ENCODE measurements around the gene SLC2A3.
"Not testable (repeated sequence)": the region's sequence is repeated elsewhere in the genome, so short reads cannot be mapped to it uniquely, and the experiment has no call there.

Gene SLC2A3

GRCh38 chr12:7964669-7965068 is 28.7 kb upstream of the SLC2A3 start:
- Mint-ChIP-seq H3K27ac (peak overlapping the region; percentile 55), H3K4me1 (ENCODE audit: low read depth) (peaks cover 39% of the 10 kb centered on the region), H3K36me3 (ENCODE audit: low read depth) (peaks cover 44% of the 10 kb centered on the region)
- not testable (repeated sequence) for H3K9me3 Mint-ChIP-seq; H3K4me3 Mint-ChIP-seq; DNase-seq (ENCODE audit: low spot score); H3K27me3 Mint-ChIP-seq (ENCODE audit: low read depth)

DNA sequence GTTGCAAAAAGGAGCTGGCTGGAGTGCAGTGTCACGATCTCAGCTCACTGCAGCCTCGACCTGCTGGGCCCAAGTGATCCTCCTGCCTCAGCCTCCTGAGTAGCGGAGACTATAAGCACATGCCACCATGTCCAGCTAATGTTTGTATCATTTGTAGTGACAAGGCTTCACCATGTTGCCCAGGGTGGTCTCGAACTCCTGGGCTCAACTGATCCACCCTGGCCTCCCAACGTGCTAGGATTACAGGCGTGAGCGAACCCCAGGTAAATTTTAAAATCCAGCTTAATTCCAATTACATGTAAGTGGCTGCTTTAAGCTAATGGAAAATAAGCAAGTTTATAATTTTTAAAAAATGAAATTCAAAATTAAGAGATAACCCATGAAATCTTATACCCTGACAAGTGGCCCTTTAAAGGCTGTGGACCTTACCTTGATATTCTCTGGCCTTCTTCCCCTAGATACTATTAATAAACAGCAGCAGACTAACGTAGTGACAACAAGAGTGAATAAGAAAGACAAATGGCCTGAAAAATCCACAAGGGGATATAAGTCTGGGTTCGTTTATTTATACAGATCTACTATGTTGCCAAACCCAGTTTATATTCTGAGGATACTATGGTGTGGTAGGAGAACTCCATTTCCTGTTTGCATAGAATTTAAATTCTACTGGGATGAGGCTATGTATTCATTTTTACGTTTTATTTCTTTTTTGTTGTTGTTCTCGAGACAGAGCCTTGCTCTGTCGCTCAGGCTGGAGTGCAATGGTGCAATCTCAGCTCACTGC is 25.6 kb upstream of the SLC2A3 start:
- Mint-ChIP-seq H3K9me3 (no peaks in the 10 kb centered on the region), H3K4me3 (peak overlapping the region; percentile 92), H3K36me3 (ENCODE audit: low read depth) (peaks cover 31% of the 10 kb centered on the region), H3K27me3 (ENCODE audit: low read depth) (no peaks in the 10 kb centered on the region), H3K4me1 (ENCODE audit: low read depth) (peaks cover 50% of the 10 kb centered on the region), H3K27ac (peak overlapping the region; percentile 93)
- no peak for DNase-seq (ENCODE audit: low spot score)

GRCh38 chr12:7959701-7960121 is 23.7 kb upstream of the SLC2A3 start:
- H3K27ac Mint-ChIP-seq = peak overlapping the region; percentile 93
- H3K4me3 Mint-ChIP-seq = peak overlapping the region; percentile 92
- no peaks in the 10 kb centered on the region for H3K27me3 Mint-ChIP-seq (ENCODE audit: low read depth)
- H3K36me3 Mint-ChIP-seq (ENCODE audit: low read depth) = peaks cover 21% of the 10 kb centered on the region
- DNase-seq (ENCODE audit: low spot score) = peak; percentile 58
- peaks cover 45% of the 10 kb centered on the region for H3K4me1 Mint-ChIP-seq (ENCODE audit: low read depth)
- H3K9me3 Mint-ChIP-seq = no peaks in the 10 kb centered on the region

DNA sequence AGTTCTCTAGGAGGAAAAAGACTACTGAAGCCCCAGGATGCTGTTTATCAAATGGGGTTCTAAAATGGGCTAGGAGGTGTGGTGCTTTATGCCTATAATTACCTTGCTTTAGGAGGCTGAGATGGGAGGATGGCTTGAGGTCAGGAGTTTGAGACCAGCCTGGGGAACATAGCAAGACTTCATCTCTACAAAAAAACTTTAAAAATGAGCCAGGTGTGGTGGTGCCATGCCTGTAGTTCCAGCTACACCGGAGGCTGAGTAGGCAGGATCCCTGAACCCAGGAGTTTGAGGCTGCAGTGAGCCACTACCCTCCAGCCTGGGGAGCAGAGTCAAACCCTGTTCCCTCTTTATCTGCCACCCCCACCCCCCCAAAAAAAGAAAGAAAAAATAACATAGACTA is 23.3 kb upstream of the SLC2A3 start:
- no peak for DNase-seq (ENCODE audit: low spot score)
- Mint-ChIP-seq H3K4me3 (peak overlapping the region; percentile 92), H3K4me1 (ENCODE audit: low read depth) (peaks cover 41% of the 10 kb centered on the region), H3K9me3 (no peaks in the 10 kb centered on the region), H3K27ac (peak overlapping the region; percentile 93), H3K27me3 (ENCODE audit: low read depth) (no peaks in the 10 kb centered on the region), H3K36me3 (ENCODE audit: low read depth) (peaks cover 17% of the 10 kb centered on the region)

DNA sequence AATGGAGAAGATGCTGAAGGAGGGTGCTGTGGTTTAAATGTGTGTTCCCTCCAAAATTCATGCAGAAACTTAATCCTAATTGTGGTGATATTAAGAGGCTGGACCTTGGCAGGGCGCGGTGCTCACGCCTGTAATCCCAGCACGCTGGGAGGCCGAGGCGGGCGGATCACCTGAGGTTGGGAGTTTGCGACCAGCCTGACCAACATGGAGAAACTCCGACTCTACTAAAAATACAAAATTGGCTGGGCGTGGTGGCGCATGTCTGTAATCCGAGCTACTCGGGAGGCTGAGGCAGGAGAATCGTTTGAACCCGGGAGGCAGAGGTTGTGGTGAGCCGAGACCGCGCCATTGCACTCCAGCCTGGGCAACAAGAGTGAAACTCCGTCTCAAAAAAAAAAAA is 18.9 kb upstream of the SLC2A3 start:
- DNase-seq (ENCODE audit: low spot score); H3K27me3 Mint-ChIP-seq (ENCODE audit: low read depth); H3K9me3 Mint-ChIP-seq; H3K27ac Mint-ChIP-seq; H3K4me3 Mint-ChIP-seq; H3K36me3 Mint-ChIP-seq (ENCODE audit: low read depth): not testable (repeated sequence)
- H3K4me1 Mint-ChIP-seq (ENCODE audit: low read depth) = peaks cover 22% of the 10 kb centered on the region

DNA sequence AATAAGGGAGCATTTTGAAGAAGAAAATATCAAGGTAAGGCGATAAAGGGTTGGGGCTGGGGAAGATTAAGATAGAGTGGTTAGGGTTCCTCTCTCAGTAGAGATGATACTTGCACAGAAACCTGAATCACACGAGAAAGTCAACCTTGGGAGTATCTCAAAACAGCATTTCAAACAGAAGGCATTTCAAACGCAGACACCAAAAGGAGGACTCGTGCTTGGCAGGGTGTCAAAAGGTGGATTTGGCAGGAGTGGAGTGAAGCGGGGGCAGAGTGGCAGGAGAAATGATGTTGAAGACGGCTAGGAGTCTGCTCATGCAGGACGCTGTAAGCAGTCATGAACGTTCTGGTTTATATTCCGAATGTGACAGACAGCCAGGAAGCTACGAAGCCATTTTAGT is 18.4 kb upstream of the SLC2A3 start:
- not testable (repeated sequence) for H3K36me3 Mint-ChIP-seq (ENCODE audit: low read depth); H3K27ac Mint-ChIP-seq; H3K4me3 Mint-ChIP-seq; H3K9me3 Mint-ChIP-seq; DNase-seq (ENCODE audit: low spot score); H3K27me3 Mint-ChIP-seq (ENCODE audit: low read depth)
- peaks cover 17% of the 10 kb centered on the region for H3K4me1 Mint-ChIP-seq (ENCODE audit: low read depth)

DNA sequence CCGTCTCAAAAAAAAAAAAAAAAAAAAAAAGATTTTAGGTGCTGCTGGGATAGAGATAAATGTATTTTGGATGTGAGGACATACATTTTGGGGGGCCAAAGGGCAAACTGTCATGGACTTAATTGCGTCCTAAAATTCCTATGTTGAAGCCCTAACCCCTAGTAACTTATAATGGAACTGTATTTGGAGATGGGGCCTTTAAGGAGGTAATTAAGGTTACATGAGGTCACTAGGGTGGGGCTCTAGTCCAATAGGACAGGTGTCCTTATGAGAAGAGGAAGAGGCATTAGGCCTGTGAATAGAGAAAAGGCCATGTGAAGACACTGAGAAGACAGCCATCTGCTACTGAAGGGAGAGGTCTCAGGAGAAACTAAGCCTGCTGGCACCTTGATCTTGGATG is 17.9 kb upstream of the SLC2A3 start:
- not testable (repeated sequence) for H3K27me3 Mint-ChIP-seq (ENCODE audit: low read depth); H3K27ac Mint-ChIP-seq; H3K9me3 Mint-ChIP-seq; H3K36me3 Mint-ChIP-seq (ENCODE audit: low read depth); H3K4me3 Mint-ChIP-seq; DNase-seq (ENCODE audit: low spot score)
- peaks cover 13% of the 10 kb centered on the region for H3K4me1 Mint-ChIP-seq (ENCODE audit: low read depth)

GRCh38 chr12:7951671-7952070 is 15.7 kb upstream of the SLC2A3 start:
- Mint-ChIP-seq H3K4me3 (no peak overlapping the region), H3K4me1 (ENCODE audit: low read depth) (peaks cover 6% of the 10 kb centered on the region), H3K36me3 (ENCODE audit: low read depth) (no peaks in the 10 kb centered on the region), H3K27me3 (ENCODE audit: low read depth) (no peaks in the 10 kb centered on the region), H3K27ac (no peak overlapping the region), H3K9me3 (no peaks in the 10 kb centered on the region)
- no peak for DNase-seq (ENCODE audit: low spot score)

DNA sequence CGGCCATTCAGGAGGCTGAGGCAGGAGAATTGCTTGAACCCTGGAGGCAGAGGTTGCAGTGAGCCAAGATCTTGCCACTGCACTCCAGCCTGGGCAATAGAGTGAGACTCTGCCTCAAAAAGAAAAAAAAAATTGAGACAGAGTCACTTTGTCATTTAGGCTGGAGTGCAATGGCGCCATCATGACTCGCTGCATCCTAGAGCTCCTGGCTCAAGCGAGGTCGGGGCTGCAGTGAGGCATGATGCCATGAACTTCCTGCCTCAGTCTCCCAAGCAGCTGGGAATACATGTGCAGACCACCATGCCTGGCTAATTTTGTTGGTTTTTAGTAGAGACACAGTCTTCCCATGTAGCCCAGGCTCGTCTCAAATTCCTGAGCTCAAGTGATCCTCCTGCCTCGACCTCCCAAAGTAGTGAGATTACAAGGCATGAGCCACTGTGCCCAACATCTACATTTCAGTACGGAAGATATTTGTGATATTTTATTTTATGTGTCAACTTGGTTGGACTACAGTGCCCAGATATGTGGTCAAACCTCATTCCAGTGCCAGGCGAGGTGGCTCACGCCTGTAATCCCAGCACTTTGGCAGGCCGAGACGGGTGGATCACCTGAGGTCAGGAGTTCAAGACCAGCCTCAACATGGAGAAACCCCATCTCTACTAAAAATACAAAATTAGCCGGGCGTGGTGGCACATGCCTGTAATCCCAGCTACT is 14.4 kb upstream of the SLC2A3 start:
- not testable (repeated sequence) for H3K27me3 Mint-ChIP-seq (ENCODE audit: low read depth); DNase-seq (ENCODE audit: low spot score); H3K4me1 Mint-ChIP-seq (ENCODE audit: low read depth); H3K4me3 Mint-ChIP-seq; H3K9me3 Mint-ChIP-seq; H3K36me3 Mint-ChIP-seq (ENCODE audit: low read depth); H3K27ac Mint-ChIP-seq

DNA sequence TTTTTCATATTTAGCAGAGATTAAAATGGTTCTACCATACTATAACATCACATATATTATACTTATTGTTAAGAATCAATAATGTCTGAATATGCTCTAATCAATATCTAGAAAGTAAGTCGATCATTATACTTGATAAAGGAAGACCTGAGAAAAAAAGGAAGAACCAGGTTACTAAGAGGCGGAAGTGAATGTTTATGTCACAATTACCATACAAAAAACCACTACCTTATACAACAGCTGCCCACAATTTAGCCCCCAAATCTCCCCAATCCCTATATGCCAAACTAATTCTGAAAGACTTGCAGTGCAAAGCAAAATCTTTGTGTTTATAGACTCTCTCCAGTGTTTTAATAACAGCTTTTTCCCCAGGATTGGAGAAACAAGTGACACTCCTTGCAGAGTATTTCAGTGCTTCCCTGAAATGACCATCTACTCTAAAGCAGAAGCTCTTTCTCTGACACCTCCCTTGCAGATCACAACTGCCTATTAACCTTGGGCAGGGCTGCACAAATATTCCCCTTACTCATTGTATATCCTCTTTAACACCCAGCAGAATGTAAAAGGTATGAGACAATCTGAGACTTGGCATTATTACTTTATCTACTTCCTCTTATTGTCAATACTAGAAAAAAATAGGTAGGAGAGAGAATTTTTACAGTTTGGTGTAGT is 12.7 kb upstream of the SLC2A3 start:
- Mint-ChIP-seq H3K4me3 (no peak overlapping the region), H3K27ac (no peak overlapping the region), H3K4me1 (ENCODE audit: low read depth) (peaks cover 6% of the 10 kb centered on the region), H3K36me3 (ENCODE audit: low read depth) (no peaks in the 10 kb centered on the region), H3K9me3 (no peaks in the 10 kb centered on the region), H3K27me3 (ENCODE audit: low read depth) (no peaks in the 10 kb centered on the region)
- DNase-seq (ENCODE audit: low spot score) = no peak

- Mint-ChIP-seq H3K4me3 (no peak overlapping the region), H3K9me3 (no peaks in the 10 kb centered on the region), H3K4me1 (ENCODE audit: low read depth) (peaks cover 8% of the 10 kb centered on the region)
These were observed 11.0 kb upstream of the SLC2A3 start for GRCh38 chr12:7947011-7947410.

GRCh38 chr12:7944760-7945159 is 8.8 kb upstream of the SLC2A3 start:
- H3K27ac Mint-ChIP-seq; H3K27me3 Mint-ChIP-seq (ENCODE audit: low read depth); H3K9me3 Mint-ChIP-seq; DNase-seq (ENCODE audit: low spot score); H3K4me3 Mint-ChIP-seq; H3K36me3 Mint-ChIP-seq (ENCODE audit: low read depth): not testable (repeated sequence)
- peaks cover 12% of the 10 kb centered on the region for H3K4me1 Mint-ChIP-seq (ENCODE audit: low read depth)

More at GRCh38 chr12:7947011-7947410, 11.0 kb upstream of the SLC2A3 start:
- Mint-ChIP-seq H3K36me3 (ENCODE audit: low read depth) (no peaks in the 10 kb centered on the region), H3K27me3 (ENCODE audit: low read depth) (no peaks in the 10 kb centered on the region), H3K27ac (no peak overlapping the region)
- no peak for DNase-seq (ENCODE audit: low spot score)

DNA sequence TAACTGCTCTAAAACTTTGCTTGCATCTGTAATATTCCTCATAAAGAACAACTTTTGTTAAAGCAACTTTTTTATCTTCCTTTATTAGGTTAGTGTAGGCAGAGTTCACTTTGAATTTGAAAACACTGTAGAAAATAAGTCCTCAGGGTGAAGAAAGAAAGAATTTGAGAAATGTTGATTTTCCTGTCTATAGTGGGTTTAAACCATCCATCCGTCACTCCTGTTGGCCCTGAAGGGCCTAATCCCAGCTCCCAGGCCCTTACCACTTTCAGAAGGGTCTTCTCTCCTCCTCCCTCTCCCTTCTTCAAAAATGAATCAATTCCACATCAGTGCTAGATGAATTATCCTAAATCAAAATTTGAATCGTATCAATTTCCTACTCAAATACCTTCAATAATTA is 4.9 kb upstream of the SLC2A3 start:
- Mint-ChIP-seq H3K9me3 (no peaks in the 10 kb centered on the region), H3K4me1 (ENCODE audit: low read depth) (peaks cover 14% of the 10 kb centered on the region), H3K36me3 (ENCODE audit: low read depth) (no peaks in the 10 kb centered on the region), H3K27ac (no peak overlapping the region), H3K4me3 (no peak overlapping the region), H3K27me3 (ENCODE audit: low read depth) (no peaks in the 10 kb centered on the region)
- DNase-seq (ENCODE audit: low spot score) = no peak

- Mint-ChIP-seq H3K4me1 (ENCODE audit: low read depth) (peaks cover 12% of the 10 kb centered on the region), H3K27ac (peak overlapping the region; percentile 29), H3K9me3 (no peaks in the 10 kb centered on the region), H3K36me3 (ENCODE audit: low read depth) (no peaks in the 10 kb centered on the region), H3K27me3 (ENCODE audit: low read depth) (no peaks in the 10 kb centered on the region), H3K4me3 (peak overlapping the region; percentile 3)
- DNase-seq (ENCODE audit: low spot score) = peak; percentile 58
These were observed 2.0 kb upstream of the SLC2A3 start for GRCh38 chr12:7937833-7938506.

All from T-helper 2 cell treated with Interferon-gamma antibody and Interleukin-4, amounts not matched to agents 5 μg/mL and 100 μg/mL, for 36 hours (primary cell).